Nephron progenitor cell (in vitro differentiated cells): Measurements from ENCODE around the gene POLR1B.

Experiments used
- DNase-seq: peaks from one replicate; pipeline ENCODE4 v3.0.0; 2021
- H3K27ac Mint-ChIP-seq: 2 replicates; pipeline ENCODE4 v1.8.0; 2021; ENCODE audit warnings: mild to moderate bottlenecking, moderate library complexity, mixed read lengths
- H3K27me3 Mint-ChIP-seq: 2 replicates; pipeline ENCODE4 v1.8.0; 2021; ENCODE audit warnings: mild to moderate bottlenecking, low read depth, mixed read lengths; ENCODE audit not compliant: poor library complexity
- H3K36me3 Mint-ChIP-seq: 2 replicates; pipeline ENCODE4 v1.8.0; 2021; ENCODE audit warnings: low read depth, mixed read lengths
- H3K4me1 Mint-ChIP-seq: 2 replicates; pipeline ENCODE4 v1.8.0; 2021; ENCODE audit warnings: mixed read lengths
- H3K4me3 Mint-ChIP-seq: 2 replicates; pipeline ENCODE4 v1.8.0; 2021; ENCODE audit warnings: mild to moderate bottlenecking, moderate library complexity, mixed read lengths
- H3K9me3 Mint-ChIP-seq: 2 replicates; pipeline ENCODE4 v1.8.0; 2021; ENCODE audit warnings: mild to moderate bottlenecking, moderate library complexity, mixed read lengths
- CTCF ChIP-seq: fragments of 200-600 bp; sonication (generic); IDR thresholded peaks from 2 replicates; pipeline ENCODE4 v1.5.0; 2021; ENCODE audit warnings: antibody characterized with exemption

The POLR1B gene

GRCh38 chr2:112584134-112584890 lies 42.0 kb downstream of the POLR1B start, which contains the start of gene CHCHD5:
CHCHD5 (plus strand) TSS chr2:112584609; CDS start chr2:112584648, 39 bp downstream.
- DNase-seq = peak; percentile 86
- peaks cover 29% of the 10 kb centered on the region for H3K4me1 Mint-ChIP-seq
- peaks cover 3% of the 10 kb centered on the region for H3K27me3 Mint-ChIP-seq
- peak within 1 kb of the TSS; percentile 99 for H3K27ac Mint-ChIP-seq
- peak within 1 kb of the TSS; percentile 91 for H3K4me3 Mint-ChIP-seq
- TF ChIP-seq CTCF = no peak
- H3K9me3 Mint-ChIP-seq = no peaks in the 10 kb centered on the region
- peaks cover 23% of the 10 kb centered on the region for H3K36me3 Mint-ChIP-seq

GRCh38 chr2:112584891-112585250 lies 42.6 kb downstream of the POLR1B start:
- DNase-seq = no peak
- Mint-ChIP-seq H3K9me3 (no peaks in the 10 kb centered on the region), H3K36me3 (peaks cover 23% of the 10 kb centered on the region), H3K4me3 (peak overlapping the region; percentile 91), H3K4me1 (peaks cover 29% of the 10 kb centered on the region), H3K27ac (peak overlapping the region; percentile 99), H3K27me3 (peaks cover 3% of the 10 kb centered on the region)
- no peak for TF ChIP-seq CTCF

- Mint-ChIP-seq H3K27ac (peak overlapping the region; percentile 99), H3K9me3 (no peaks in the 10 kb centered on the region), H3K4me1 (peaks cover 29% of the 10 kb centered on the region), H3K27me3 (peaks cover 2% of the 10 kb centered on the region), H3K4me3 (peak overlapping the region; percentile 91), H3K36me3 (peaks cover 23% of the 10 kb centered on the region)
- no peak for DNase-seq
- no peak for TF ChIP-seq CTCF
These were observed 43.1 kb downstream of the POLR1B start for GRCh38 chr2:112585400-112585799.

GRCh38 chr2:112585873-112586464 lies 43.7 kb downstream of the POLR1B start:
- Mint-ChIP-seq H3K27me3 (no peaks in the 10 kb centered on the region), H3K27ac (peak overlapping the region; percentile 50), H3K36me3 (peaks cover 23% of the 10 kb centered on the region), H3K9me3 (no peaks in the 10 kb centered on the region), H3K4me3 (peak overlapping the region; percentile 91), H3K4me1 (peaks cover 29% of the 10 kb centered on the region)
- no peak for DNase-seq
- TF ChIP-seq CTCF = no peak

- Mint-ChIP-seq H3K4me1 (peaks cover 24% of the 10 kb centered on the region), H3K27ac (no peak overlapping the region), H3K27me3 (no peaks in the 10 kb centered on the region), H3K4me3 (no peak overlapping the region), H3K9me3 (no peaks in the 10 kb centered on the region), H3K36me3 (peaks cover 45% of the 10 kb centered on the region)
- DNase-seq = no peak
- no peak for TF ChIP-seq CTCF
These were observed 46.4 kb downstream of the POLR1B start for GRCh38 chr2:112588611-112589045.
